ENCODE measurements around the gene ACTL10.
A peak's percentile ranks its signal among the peaks of the same experiment; 100 is the strongest.
"Not testable (repeated sequence)": the region's sequence is repeated elsewhere in the genome, so short reads cannot be mapped to it uniquely, and the experiment has no call there.

Gene ACTL10

GRCh38 chr20:33679758-33680485, 13.2 kb downstream of the ACTL10 start:
- DNase-seq, result no peak

GRCh38 chr20:33680686-33681085, 13.9 kb downstream of the ACTL10 start:
- no peak for DNase-seq

GRCh38 chr20:33681288-33681687, 14.5 kb downstream of the ACTL10 start:
- DNase-seq, result no peak

- DNase-seq, result no peak
These were observed 15.1 kb downstream of the ACTL10 start for GRCh38 chr20:33681728-33682353.

- DNase-seq, result peak; percentile 61
These were observed 18.0 kb downstream of the ACTL10 start for GRCh38 chr20:33684533-33685327.

- peak; percentile 18 for DNase-seq
These were observed 18.8 kb downstream of the ACTL10 start for GRCh38 chr20:33685328-33686099.

- peak; percentile 98 for DNase-seq
These were observed 19.6 kb downstream of the ACTL10 start, which contains the start of gene E2F1 for GRCh38 chr20:33686100-33686983. E2F1 (minus strand) TSS chr20:33686385; CDS start chr20:33686264, 121 bp downstream.

- DNase-seq, result no peak
These were observed 20.2 kb downstream of the ACTL10 start for GRCh38 chr20:33686984-33687366.

- no peak for DNase-seq
These were observed 20.7 kb downstream of the ACTL10 start for GRCh38 chr20:33687370-33687915.

- DNase-seq, result no peak
These were observed 21.5 kb downstream of the ACTL10 start for GRCh38 chr20:33687993-33688937.

- DNase-seq, result no peak
These were observed 22.2 kb downstream of the ACTL10 start for GRCh38 chr20:33688938-33689424.

GRCh38 chr20:33689493-33689892, 22.8 kb downstream of the ACTL10 start:
- DNase-seq, result no peak

GRCh38 chr20:33689973-33690372, 23.2 kb downstream of the ACTL10 start:
- DNase-seq, result no peak

GRCh38 chr20:33693289-33693688, 26.5 kb downstream of the ACTL10 start:
- no peak for DNase-seq

- no peak for DNase-seq
These were observed 27.2 kb downstream of the ACTL10 start for GRCh38 chr20:33693741-33694638.

- no peak for DNase-seq
These were observed 27.9 kb downstream of the ACTL10 start for GRCh38 chr20:33694639-33695012.

- DNase-seq, result no peak
These were observed 29.7 kb downstream of the ACTL10 start for GRCh38 chr20:33696448-33696847.

- no peak for DNase-seq
These were observed 30.4 kb downstream of the ACTL10 start for GRCh38 chr20:33697129-33697528.

GRCh38 chr20:33698966-33699365, 32.2 kb downstream of the ACTL10 start:
- not testable (repeated sequence) for DNase-seq
